K562 (cell line): ENCODE results near the gene CCNB1IP1. TPM values are rescaled to one million over a fixed set of nuclear protein-coding genes. Genes with fewer than 3 reads are reported as not detected.
"Not testable (repeated sequence)": the region's sequence is repeated elsewhere in the genome, so short reads cannot be mapped to it uniquely, and the experiment has no call there.

Experiments used
- ATAC-seq: fragments of 200-7000 bp; cut with Tn5 transposase; 3 replicates; pipeline ENCODE4 v1.9.1; 2020; ENCODE audit warnings: moderate library complexity
- BruUV-seq: library from RNA; stranded (reverse); fragments of 400-500 nt; replicated peaks from 2 replicates; lab custom pipeline; 2021; lab: Mats Ljungman, UMichigan
- CTCF ChIA-PET: fragments of 300-600 bp; formaldehyde crosslinking; extraction: SDS; loops from one replicate; lab custom pipeline; 2021; ENCODE audit warnings: low intra/inter-chr PET ratio; lab: Yijun Ruan, JAX
- POLR2A ChIA-PET: fragments of 300-600, 350-650 bp; sonication (Branson Sonifier 250); formaldehyde crosslinking; extraction: SDS; loops from one replicate; lab custom pipeline; 2021; ENCODE audit warnings: antibody characterized with exemption, inconsistent platforms; lab: Yijun Ruan, JAX
- DNase-seq, 4 experiments: peaks; one replicate each; pipeline versions ENCODE4 v3.0.0 to v3.0.0-alpha.2; 2011 to 2018; ENCODE audit warnings: low spot score in 3 of 4, mixed read lengths in 3 of 4; ENCODE audit errors: extremely low read depth in 1 of 4
- FAIRE-seq: peaks from 2 replicates; lab custom pipeline; 2011; peaks lifted over from hg19 to GRCh38; lab: Jason Lieb, UNC
- H2AFZ ChIP-seq: 2 replicates; pipeline ENCODE4 v1.6.0; 2011; ENCODE audit warnings: low read depth, low read length, control low read depth, inconsistent platforms
- H3K27ac ChIP-seq: fragments of 200-600 bp; 3 replicates; pipeline ENCODE4 v1.8.0; 2011; ENCODE audit warnings: low read depth, mild to moderate bottlenecking, control low read depth, inconsistent platforms, low read length, moderate library complexity, mixed read lengths; ENCODE audit errors: extremely low read depth
- H3K27me3 ChIP-seq, 2 experiments: fragments of 300-600 bp in 1 of 2; 2 replicates in 1 of 2; 3 replicates in 1 of 2; pipeline versions ENCODE4 v1.6.0 to v1.8.0; 2011; ENCODE audit warnings: inconsistent platforms in 2 of 2, low read length in 2 of 2, mild to moderate bottlenecking in 1 of 2, mixed read lengths in 1 of 2, moderate library complexity in 1 of 2; ENCODE audit not compliant: control insufficient read depth in 2 of 2, insufficient read depth in 2 of 2
- H3K36me3 ChIP-seq: fragments of 300-600 bp; 3 replicates; pipeline ENCODE4 v1.8.0; 2011; ENCODE audit warnings: mild to moderate bottlenecking, low read length, inconsistent platforms; ENCODE audit not compliant: control insufficient read depth, insufficient read depth
- H3K4me1 ChIP-seq, 2 experiments: fragments of 200-600 bp in 1 of 2; replicated peaks in 1 of 2; 2 replicates in 1 of 2; 3 replicates in 1 of 2; pipeline versions ENCODE4 v1.5.1 to v1.8.0; 2011; ENCODE audit warnings: inconsistent platforms in 2 of 2, low read length in 2 of 2, mild to moderate bottlenecking in 1 of 2, mixed read lengths in 1 of 2, moderate library complexity in 1 of 2; ENCODE audit not compliant: control insufficient read depth in 2 of 2, insufficient read depth in 2 of 2
- H3K4me2 ChIP-seq: 2 replicates; pipeline ENCODE4 v1.6.1; 2011; ENCODE audit warnings: low read length, control low read depth, inconsistent platforms, mixed read lengths; ENCODE audit not compliant: insufficient read depth
- H3K4me3 ChIP-seq: fragments of 200-600 bp; sonication (generic), shearing (Covaris generic); 2 replicates; pipeline ENCODE4 v1.5.1; 2016; ENCODE audit warnings: control low read depth, inconsistent platforms
- H3K79me2 ChIP-seq: fragments of 200-600 bp; 3 replicates; pipeline ENCODE4 v1.8.0; 2011; ENCODE audit warnings: low read length, inconsistent platforms; ENCODE audit not compliant: control insufficient read depth, insufficient read depth
- H3K9ac ChIP-seq, 2 experiments: 2 replicates each; pipeline versions ENCODE4 v1.6.0 to v1.6.1; 2011; ENCODE audit warnings: low read depth in 2 of 2, low read length in 2 of 2, control low read depth in 1 of 2, inconsistent platforms in 1 of 2, mild to moderate bottlenecking in 1 of 2, mixed read lengths in 1 of 2; ENCODE audit not compliant: insufficient read depth in 1 of 2
- H3K9me1 ChIP-seq: one replicate; pipeline ENCODE4 v1.6.0; 2011; ENCODE audit warnings: inconsistent platforms, mild to moderate bottlenecking, low read length, moderate library complexity; ENCODE audit not compliant: control insufficient read depth, insufficient read depth
- H3K9me3 ChIP-seq: replicated peaks from 2 replicates; pipeline ENCODE4 v1.5.1; 2011; ENCODE audit warnings: low read depth, low read length, inconsistent platforms; ENCODE audit not compliant: control insufficient read depth, insufficient read depth
- H4K20me1 ChIP-seq: replicated peaks from 2 replicates; pipeline ENCODE4 v1.6.1; 2011; ENCODE audit warnings: low read length, inconsistent platforms, mixed read lengths; ENCODE audit not compliant: control insufficient read depth, insufficient read depth
- SIN3A ChIP-seq, 2 experiments: fragments of 150-350 bp in 1 of 2; IDR thresholded peaks; 2 replicates each; pipeline ENCODE4 v1.6.1; 2011 to 2016; ENCODE audit warnings: borderline replicate concordance in 2 of 2, low read depth in 2 of 2, low read length in 2 of 2, mild to moderate bottlenecking in 2 of 2, moderate library complexity in 2 of 2; ENCODE audit not compliant: control insufficient read depth in 1 of 2
- TBL1XR1 ChIP-seq, 2 experiments: IDR thresholded peaks; 2 replicates each; pipeline ENCODE4 v1.6.1; 2012; ENCODE audit warnings: improper control_type of control experiment in 2 of 2, low read length in 2 of 2, mild to moderate bottlenecking in 1 of 2
- ZNF707 ChIP-seq: fragments of 250-450 bp; sonication (Bioruptor Pico); conservative IDR thresholded peaks from 2 replicates; pipeline ENCODE4 v1.8.0; 2022; ENCODE audit warnings: inconsistent platforms, mild to moderate bottlenecking, moderate library complexity
- WGBS: fragments of 100-300 bp; shearing (Covaris generic); methylation state at CpG from one replicate; pipeline ENCODE4 v1.1.6; 2016; ENCODE audit warnings: low coverage, mixed read lengths; ENCODE audit not compliant: insufficient coverage; ENCODE audit errors: missing lambda C conversion rate; 5-methylcytosine and 5-hydroxymethylcytosine counted together
- in situ Hi-C: fragments of 300-500 bp; cut with MboI; formaldehyde crosslinking; loops from 4 replicates; pipeline ENCODE4 v1.15.0; 2018; ENCODE audit warnings: inconsistent platforms, mixed read lengths
- intact Hi-C: fragments of 100-400 bp; cut with micrococcal nuclease; formaldehyde crosslinking; loops from 2 replicates; pipeline ENCODE4 v1.14.2; 2022
- polyA plus RNA-seq, 8 experiments: library from polyadenylated mRNA; depleted of rRNA in 4 of 8; stranded (reverse) in 5 of 8; unstranded in 3 of 8; fragments of >200 nt; fragmentation: Nextera tagmentation in 2 of 8; fragmentation: Illumina TruSeq in 1 of 8; extraction: Ambion mirVana in 2 of 8; extraction: Trizol in 1 of 8; gene quantifications; 2 replicates each; pipeline versions ENCODE4 v1.2.1 to v1.2.3, GENCODE V29; 2011 to 2014; ENCODE audit warnings: inconsistent platforms in 1 of 8, missing spikeins in 1 of 8
- total RNA-seq, 7 experiments: library from RNA; depleted of rRNA in 6 of 7; stranded (reverse); fragments of >200 nt in 6 of 7; fragmentation: Illumina TruSeq in 2 of 7; extraction: Trizol in 2 of 7; gene quantifications; 2 replicates each; pipeline versions ENCODE4 v1.2.1 to v1.2.3, GENCODE V29; 2011 to 2021; ENCODE audit warnings: low replicate concordance in 1 of 7

CCNB1IP1 gene
- total and polyA plus RNA-seq, 9 of the 15 experiments (the other 6 are each of a cell fraction or from before 2014, with no cell fraction given): 51.8 to 152 (median 81.0) TPM

DNA sequence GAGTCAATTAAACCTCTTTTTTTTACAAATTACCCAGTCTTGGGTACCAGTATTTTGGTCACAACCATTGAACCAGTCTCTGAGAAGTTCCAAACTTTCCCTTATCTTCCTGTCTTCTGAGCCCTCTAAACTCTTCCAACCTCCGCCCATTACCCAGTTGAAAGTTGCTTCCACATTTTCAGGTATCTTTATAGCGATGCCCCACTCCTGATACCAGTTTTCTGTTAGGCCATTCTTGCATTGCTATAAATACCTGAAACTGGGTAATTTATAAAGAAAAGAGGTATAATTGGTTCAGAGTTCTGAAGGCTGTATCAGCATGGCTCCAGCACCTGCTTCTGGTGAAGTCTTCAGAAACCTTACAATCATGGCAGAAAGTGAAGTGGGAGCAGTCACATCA lies 59.0 kb downstream of the CCNB1IP1 start:
- ATAC-seq: no peak
- H3K9me3 ChIP-seq: no peaks in the 10 kb centered on the region

GRCh38 chr14:20264361-20264760 lies 68.7 kb downstream of the CCNB1IP1 start:
- peaks cover 0 to 16% of the 10 kb centered on the region in 2 experiments; a peak in 3 of 5 replicates for H3K4me1 ChIP-seq
- in situ Hi-C loops, BruUV-seq, POLR2A ChIA-PET, H3K4me3 ChIP-seq, H3K9ac ChIP-seq, H3K9me3 ChIP-seq, H3K27ac ChIP-seq, H3K4me2 ChIP-seq, H4K20me1 ChIP-seq, H3K27me3 ChIP-seq, FAIRE-seq, H3K36me3 ChIP-seq, DNase-seq, CTCF ChIA-PET, H3K79me2 ChIP-seq, H3K9me1 ChIP-seq, ATAC-seq, H2AFZ ChIP-seq: not testable (repeated sequence)
- intact Hi-C loops: loop anchor here (5.0 kb wide), 1 partner anchor 343 kb away; no protein-coding TSS in a partner anchor
- WGBS: 75% methylated on average over 5 of the region's 5 CpGs

More for the DNA sequence above, 59.0 kb downstream of the CCNB1IP1 start:
- Histone ChIP-seq H3K4me3 (no peak overlapping the region), H3K36me3 (no peaks in the 10 kb centered on the region), H3K27me3 (no peaks in the 10 kb centered on the region), H3K4me2 (no peak overlapping the region), H3K9me1 (no peaks in the 10 kb centered on the region), H3K79me2 (no peaks in the 10 kb centered on the region), H2AFZ (no peak overlapping the region), H3K27ac (no peak overlapping the region), H4K20me1 (no peaks in the 10 kb centered on the region), H3K4me1 (peaks cover 0 to 4% of the 10 kb centered on the region in 2 experiments; a peak in 2 of 5 replicates), H3K9ac (no peak overlapping the region)
- BruUV-seq: no TSS peak
- intact Hi-C loops: no loop called here
- 100% methylated on average over 1 of the region's 2 CpGs for WGBS
- in situ Hi-C loops: no loop called here
- TF ChIP-seq ZNF707 (peak; percentile 76), SIN3A (IDR thresholded peaks at IDR 0.05; ENCODE audit: borderline replicate concordance in 2 of 2, control insufficient read depth in 1 of 2, low read depth in 2 of 2, low read length in 2 of 2) (no peak), TBL1XR1 (IDR thresholded peaks at IDR 0.05; ENCODE audit: low read length in 2 of 2) (no peak)
- POLR2A ChIA-PET: no interaction called here
- FAIRE-seq: no peak
- no peak for DNase-seq
- CTCF ChIA-PET: no interaction called here
